AG04450 (cell line): Measurements from ENCODE around the gene WWOX. TPM values are rescaled to one million over a fixed set of nuclear protein-coding genes. Genes with fewer than 3 reads are reported as not detected.
"Not testable (repeated sequence)": the region's sequence is repeated elsewhere in the genome, so short reads cannot be mapped to it uniquely, and the experiment has no call there.

ENCODE experiments used
- CTCF ChIA-PET: fragments of 300-600, 350-600 bp; formaldehyde crosslinking; extraction: SDS; loops from one replicate; lab custom pipeline; 2022; ENCODE audit warnings: antibody characterized with exemption, inconsistent platforms; lab: Charles Lee
- POLR2A ChIA-PET: fragments of 350-600 bp; formaldehyde crosslinking; extraction: SDS; loops from one replicate; lab custom pipeline; 2021; ENCODE audit warnings: antibody characterized with exemption, inconsistent platforms; lab: Yijun Ruan, JAX
- DNase-seq: peaks from one replicate; pipeline ENCODE4 v3.0.0-alpha.2; 2011; ENCODE audit warnings: low read depth, low spot score
- H3K27ac ChIP-seq: one replicate; pipeline ENCODE4 v1.5.1; 2012; ENCODE audit warnings: low read depth, low read length, control low read depth
- H3K27me3 ChIP-seq: one replicate; pipeline ENCODE4 v1.6.0; 2012; ENCODE audit warnings: low read length; ENCODE audit not compliant: control insufficient read depth, insufficient read depth
- H3K4me3 ChIP-seq: 2 replicates; pipeline ENCODE4 v1.5.1; 2011; ENCODE audit warnings: mild to moderate bottlenecking, low read depth, low read length, control low read depth
- H3K9me3 ChIP-seq: 2 replicates; pipeline ENCODE4 v1.5.1; 2012; ENCODE audit warnings: low read length; ENCODE audit not compliant: control insufficient read depth, insufficient read depth
- CTCF ChIP-seq: IDR thresholded peaks from 2 replicates; pipeline ENCODE4 v1.5.1; 2011; ENCODE audit warnings: low read depth, low read length, control low read depth, inconsistent platforms
- polyA plus RNA-seq: library from polyadenylated mRNA; depleted of rRNA; stranded (reverse); fragments of >200 nt; gene quantifications from 2 replicates; pipeline ENCODE4 v1.2.3, GENCODE V29; 2011

Gene WWOX
- polyA plus RNA-seq, 1 experiment, result 2.1 TPM

DNA sequence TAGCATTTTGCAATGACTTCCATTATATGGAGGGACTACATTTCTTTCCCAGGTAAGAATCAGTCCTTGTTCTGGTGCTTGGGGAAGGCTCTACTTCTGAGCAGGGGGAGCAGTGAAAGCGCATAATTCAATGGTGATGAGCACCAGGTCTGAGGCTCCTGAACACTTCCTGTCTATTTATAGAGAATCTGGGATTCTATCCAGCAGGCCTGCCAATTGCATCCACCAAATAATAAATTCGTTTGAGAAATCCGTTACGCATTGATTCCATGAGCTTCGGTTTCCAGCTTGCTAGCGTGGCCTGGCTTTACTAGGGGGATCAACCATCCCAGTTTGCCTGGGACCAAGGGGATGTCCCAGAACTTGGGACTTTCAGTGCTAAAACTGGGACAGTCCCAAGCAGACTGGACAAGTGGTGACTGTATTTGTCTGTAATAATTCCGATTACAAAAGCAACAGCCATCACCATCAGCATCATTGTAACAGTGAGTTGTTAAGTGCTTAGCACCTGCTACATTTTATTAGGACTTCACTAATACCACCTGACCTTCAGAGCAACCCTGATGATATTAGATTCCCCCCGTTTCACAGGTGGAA is 1151.1 kb downstream of the WWOX start:
- no peak for DNase-seq
- peaks cover 32% of the 10 kb centered on the region for H3K9me3 ChIP-seq
- H3K4me3 ChIP-seq, result no peak overlapping the region
- CTCF ChIA-PET, result no interaction called here
- no peak overlapping the region for H3K27ac ChIP-seq
- H3K27me3 ChIP-seq, result no peaks in the 10 kb centered on the region
- POLR2A ChIA-PET, result no interaction called here
- no peak for TF ChIP-seq CTCF

GRCh38 chr16:79253100-79253631 is 1153.7 kb downstream of the WWOX start:
- Histone ChIP-seq H3K27ac (no peak overlapping the region), H3K27me3 (no peaks in the 10 kb centered on the region), H3K9me3 (peaks cover 45% of the 10 kb centered on the region), H3K4me3 (no peak overlapping the region)
- POLR2A ChIA-PET, result no interaction called here
- TF ChIP-seq CTCF, result no peak
- no peak for DNase-seq
- CTCF ChIA-PET, result no interaction called here

GRCh38 chr16:79257953-79258490 is 1158.6 kb downstream of the WWOX start:
- no peaks in the 10 kb centered on the region for H3K27me3 ChIP-seq
- no peak for DNase-seq
- CTCF ChIA-PET, result no interaction called here
- POLR2A ChIA-PET, result no interaction called here
- H3K4me3 ChIP-seq, result no peak overlapping the region
- TF ChIP-seq CTCF, result no peak
- H3K27ac ChIP-seq, result no peak overlapping the region
- H3K9me3 ChIP-seq, result peaks cover 60% of the 10 kb centered on the region

- DNase-seq, POLR2A ChIA-PET, CTCF ChIA-PET, H3K27ac ChIP-seq, H3K4me3 ChIP-seq, H3K27me3 ChIP-seq: not testable (repeated sequence)
- peaks cover 53% of the 10 kb centered on the region for H3K9me3 ChIP-seq
Observed at GRCh38 chr16:79260890-79261289, 1161.4 kb downstream of the WWOX start.

DNA sequence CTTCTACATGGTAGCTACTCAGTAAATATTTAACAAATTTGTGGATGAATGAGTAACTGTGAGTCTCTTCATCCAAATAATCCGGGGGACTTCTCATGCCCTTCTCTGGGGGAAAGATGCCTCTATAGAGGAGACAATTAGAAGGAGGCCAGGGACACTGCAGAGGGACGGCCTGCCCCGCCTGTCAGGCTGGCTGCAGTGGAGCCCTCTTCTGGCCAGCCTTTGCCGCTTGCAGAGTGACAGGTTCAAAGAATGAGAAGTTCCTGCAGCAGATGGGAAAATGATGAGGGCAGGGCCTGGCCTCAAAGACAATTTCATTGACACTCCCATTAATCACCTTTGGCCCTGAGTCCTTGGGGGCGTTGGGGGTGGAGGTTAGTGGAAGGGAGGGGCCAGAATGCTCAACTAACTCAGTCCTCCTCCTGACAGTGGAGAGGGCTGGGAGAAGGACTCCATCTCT is 1162.1 kb downstream of the WWOX start:
- Histone ChIP-seq H3K9me3 (peaks cover 51% of the 10 kb centered on the region), H3K27ac (no peak overlapping the region), H3K4me3 (no peak overlapping the region), H3K27me3 (no peaks in the 10 kb centered on the region)
- TF ChIP-seq CTCF, result no peak
- DNase-seq, result no peak
- ChIA-PET POLR2A (no interaction called here), CTCF (no interaction called here)
